H1 (cell line): ENCODE data around the gene GCHFR. TPM values are rescaled to one million over a fixed set of nuclear protein-coding genes. Genes with fewer than 3 reads are reported as not detected.

Experiments used
- CTCF ChIA-PET: fragments of 300-600 bp; sonication (Branson Sonifier 250); formaldehyde crosslinking; loops from one replicate; lab custom pipeline; 2021; ENCODE audit not compliant: partially characterized antibody; lab: Charles Lee
- POLR2A ChIA-PET: fragments of 300-600 bp; sonication (Branson Sonifier 250); formaldehyde crosslinking; loops from one replicate; lab custom pipeline; 2021; ENCODE audit warnings: inconsistent platforms; ENCODE audit not compliant: partially characterized antibody; lab: Charles Lee
- DNase-seq, 2 experiments: peaks; one replicate each; pipeline versions ENCODE4 v3.0.0 to v3.0.0-alpha.2; 2010 to 2022; ENCODE audit warnings: low spot score in 2 of 2, low read depth in 1 of 2, mixed read lengths in 1 of 2
- FAIRE-seq: peaks from 2 replicates; lab custom pipeline; 2011; peaks lifted over from hg19 to GRCh38; lab: Jason Lieb, UNC
- H2AFZ ChIP-seq: 2 replicates; pipeline ENCODE4 v1.8.1; 2012; ENCODE audit warnings: low read length, inconsistent platforms
- H2AK5ac ChIP-seq: 2 replicates; pipeline ENCODE4 v1.6.1; 2013; ENCODE audit warnings: low read depth, low read length
- H2BK120ac ChIP-seq: replicated peaks from 2 replicates; pipeline ENCODE3; 2013; ENCODE audit warnings: low read depth, low read length, inconsistent platforms
- H2BK12ac ChIP-seq: 2 replicates; pipeline ENCODE4 v1.6.1; 2013; ENCODE audit warnings: low read depth, low read length
- H2BK15ac ChIP-seq: 2 replicates; pipeline ENCODE4 v1.6.1; 2013; ENCODE audit warnings: low read length
- H2BK20ac ChIP-seq: 2 replicates; pipeline ENCODE4 v1.6.1; 2013; ENCODE audit warnings: low read length
- H2BK5ac ChIP-seq: 2 replicates; pipeline ENCODE4 v1.6.1; 2013; ENCODE audit warnings: low read depth, low read length
- H3K14ac ChIP-seq: 2 replicates; pipeline ENCODE4 v1.6.1; 2013; ENCODE audit warnings: inconsistent platforms; ENCODE audit not compliant: insufficient read length
- H3K18ac ChIP-seq: 2 replicates; pipeline ENCODE4 v1.6.1; 2013; ENCODE audit warnings: low read length; ENCODE audit errors: extremely low read depth
- H3K23ac ChIP-seq: 2 replicates; pipeline ENCODE4 v1.6.1; 2013; ENCODE audit warnings: inconsistent platforms; ENCODE audit not compliant: insufficient read length
- H3K23me2 ChIP-seq: 2 replicates; pipeline ENCODE4 v1.6.1; 2013; ENCODE audit warnings: low read depth, low read length
- H3K27ac ChIP-seq: 2 replicates; pipeline ENCODE4 v1.6.1; 2011; ENCODE audit warnings: low read depth, low read length, inconsistent platforms
- H3K27me3 ChIP-seq, 4 experiments: replicated peaks in 1 of 4; 1 replicate in 1 of 4; 2 replicates in 3 of 4; pipeline versions ENCODE4 v1.6.1 to v1.8.1; 2011 to 2013; ENCODE audit warnings: low read length in 3 of 4, mild to moderate bottlenecking in 3 of 4, inconsistent platforms in 2 of 4, mixed read lengths in 2 of 4, moderate library complexity in 1 of 4; ENCODE audit not compliant: control insufficient read depth in 3 of 4, insufficient read depth in 3 of 4; ENCODE audit errors: extremely low read depth in 1 of 4
- H3K36me3 ChIP-seq, 4 experiments: 2 replicates each; pipeline versions ENCODE4 v1.6.1 to v1.8.1; 2011 to 2013; ENCODE audit warnings: mild to moderate bottlenecking in 4 of 4, low read length in 3 of 4, moderate library complexity in 2 of 4, control low read depth in 1 of 4, inconsistent platforms in 1 of 4; ENCODE audit not compliant: insufficient read depth in 4 of 4, control insufficient read depth in 2 of 4
- H3K4ac ChIP-seq: replicated peaks from 2 replicates; pipeline ENCODE3; 2013; ENCODE audit warnings: low read length, low read depth, mixed read lengths, inconsistent platforms; ENCODE audit not compliant: insufficient read length
- H3K4me1 ChIP-seq, 4 experiments: replicated peaks in 1 of 4; 1 replicate in 1 of 4; 2 replicates in 3 of 4; pipeline versions ENCODE4 v1.6.1 to v1.8.1; 2011 to 2013; ENCODE audit warnings: low read length in 3 of 4, inconsistent platforms in 2 of 4, mixed read lengths in 1 of 4; ENCODE audit not compliant: insufficient read depth in 4 of 4, control insufficient read depth in 3 of 4
- H3K4me2 ChIP-seq, 2 experiments: 2 replicates each; pipeline versions ENCODE4 v1.6.1 to v1.8.1; 2011 to 2013; ENCODE audit warnings: low read depth in 2 of 2, low read length in 2 of 2, control low read depth in 1 of 2, inconsistent platforms in 1 of 2, mild to moderate bottlenecking in 1 of 2; ENCODE audit not compliant: insufficient read depth in 1 of 2
- H3K4me3 ChIP-seq, 4 experiments: fragments of 200-600, 300-600 bp in 1 of 4; sonication (generic), shearing (Covaris generic), sonication (Bioruptor Twin) in 1 of 4; 2 replicates each; pipeline versions ENCODE4 v1.5.1 to v1.8.1; 2011 to 2016; ENCODE audit warnings: low read length in 4 of 4, low read depth in 3 of 4, control low read depth in 2 of 4, inconsistent platforms in 2 of 4, mild to moderate bottlenecking in 2 of 4, mixed read lengths in 1 of 4, moderate library complexity in 1 of 4; ENCODE audit not compliant: insufficient read depth in 2 of 4; ENCODE audit errors: extremely low read depth in 1 of 4
- H3K56ac ChIP-seq: replicated peaks from 2 replicates; pipeline ENCODE3; 2013; ENCODE audit warnings: low read depth, mild to moderate bottlenecking, mixed read lengths, low read length, inconsistent platforms; ENCODE audit not compliant: insufficient read length
- H3K79me1 ChIP-seq: 2 replicates; pipeline ENCODE4 v1.6.1; 2013; ENCODE audit warnings: low read depth, low read length, control low read depth
- H3K79me2 ChIP-seq, 2 experiments: 2 replicates each; pipeline versions ENCODE4 v1.6.1 to v1.8.1; 2012 to 2013; ENCODE audit warnings: low read length in 2 of 2, mild to moderate bottlenecking in 2 of 2, inconsistent platforms in 1 of 2; ENCODE audit not compliant: insufficient read depth in 2 of 2, control insufficient read depth in 1 of 2
- H3K9ac ChIP-seq, 4 experiments: replicated peaks in 1 of 4; 1 replicate in 1 of 4; 2 replicates in 3 of 4; pipeline versions ENCODE4 v1.6.1 to v1.8.1; 2011 to 2013; ENCODE audit warnings: low read depth in 3 of 4, low read length in 3 of 4, control low read depth in 2 of 4, mild to moderate bottlenecking in 2 of 4, moderate library complexity in 2 of 4, inconsistent platforms in 1 of 4; ENCODE audit errors: extremely low read depth in 1 of 4
- H3K9me3 ChIP-seq, 2 experiments: 2 replicates each; pipeline versions ENCODE4 v1.6.1 to v1.8.1; 2012 to 2013; ENCODE audit warnings: mild to moderate bottlenecking in 2 of 2, moderate library complexity in 2 of 2, control low read depth in 1 of 2, inconsistent platforms in 1 of 2, low read depth in 1 of 2, low read length in 1 of 2, mixed read lengths in 1 of 2; ENCODE audit not compliant: insufficient read depth in 2 of 2
- H4K20me1 ChIP-seq, 2 experiments: replicated peaks in 1 of 2; 2 replicates each; pipeline versions ENCODE3 to v1.8.1; 2011 to 2013; ENCODE audit warnings: inconsistent platforms in 2 of 2, low read length in 2 of 2, mild to moderate bottlenecking in 1 of 2; ENCODE audit not compliant: insufficient read depth in 2 of 2, control insufficient read depth in 1 of 2
- H4K5ac ChIP-seq: 2 replicates; pipeline ENCODE4 v1.6.1; 2013; ENCODE audit warnings: low read length, low read depth, mixed read lengths, inconsistent platforms; ENCODE audit not compliant: insufficient read length
- H4K8ac ChIP-seq: 2 replicates; pipeline ENCODE4 v1.8.0; 2013; ENCODE audit warnings: mild to moderate bottlenecking, moderate library complexity, low read length, inconsistent platforms; ENCODE audit not compliant: insufficient read depth; ENCODE audit errors: extremely low read depth
- H4K91ac ChIP-seq: replicated peaks from 2 replicates; pipeline ENCODE3; 2013; ENCODE audit warnings: low read length, mixed read lengths, inconsistent platforms; ENCODE audit not compliant: insufficient read length
- ATF3 ChIP-seq: IDR thresholded peaks from 2 replicates; pipeline ENCODE4 v1.6.1; 2011; ENCODE audit warnings: low read depth, mild to moderate bottlenecking, low read length; ENCODE audit not compliant: insufficient read depth
- CBX5 ChIP-seq: fragments of 300-800, 300-1000 bp; sonication (generic); IDR thresholded peaks from 2 replicates; pipeline ENCODE4 v1.7.1; 2016; ENCODE audit warnings: antibody characterized with exemption, low read length, low read depth
- CTBP2 ChIP-seq: IDR thresholded peaks from 2 replicates; pipeline ENCODE4 v1.7.0; 2011; ENCODE audit warnings: borderline replicate concordance, mild to moderate bottlenecking, moderate library complexity, mixed read lengths, low read length; ENCODE audit not compliant: insufficient read depth, insufficient read length
- EGR1 ChIP-seq: IDR thresholded peaks from 2 replicates; pipeline ENCODE4 v1.6.1; 2011; ENCODE audit warnings: low read depth, low read length, borderline replicate concordance
- HDAC6 ChIP-seq: IDR thresholded peaks from one replicate; pipeline ENCODE4 v1.7.1; 2012; ENCODE audit warnings: low read depth, mild to moderate bottlenecking, inconsistent platforms, low read length, moderate library complexity
- JUN ChIP-seq: IDR thresholded peaks from 2 replicates; pipeline ENCODE4 v1.6.1; 2011; ENCODE audit warnings: low read depth, mild to moderate bottlenecking, improper control_type of control experiment, low read length
- NRF1 ChIP-seq: IDR thresholded peaks from 2 replicates; pipeline ENCODE4 v1.6.1; 2011; ENCODE audit warnings: mild to moderate bottlenecking, low read depth, low read length, improper control_type of control experiment
- PHF8 ChIP-seq: fragments of 200-600 bp; sonication (generic); conservative IDR thresholded peaks from 2 replicates; pipeline ENCODE4 v1.7.1; 2012; ENCODE audit warnings: low read depth, mild to moderate bottlenecking, inconsistent platforms, low read length, moderate library complexity
- POLR2AphosphoS5 ChIP-seq: IDR thresholded peaks from 2 replicates; pipeline ENCODE4 v1.6.1; 2011; ENCODE audit warnings: low read depth, low read length
- TAF1 ChIP-seq: IDR thresholded peaks from 2 replicates; pipeline ENCODE4 v1.6.1; 2011; ENCODE audit warnings: mild to moderate bottlenecking, low read depth, low read length
- TAF7 ChIP-seq: optimal IDR thresholded peaks from 2 replicates; pipeline ENCODE3; 2011; ENCODE audit warnings: low read depth, mild to moderate bottlenecking, inconsistent platforms, low read length, moderate library complexity, borderline replicate concordance
- TBP ChIP-seq: IDR thresholded peaks from 2 replicates; pipeline ENCODE4 v1.6.1; 2011; ENCODE audit warnings: low read depth, low read length, improper control_type of control experiment
- YY1 ChIP-seq: IDR thresholded peaks from 2 replicates; pipeline ENCODE4 v1.6.1; 2011; ENCODE audit warnings: low read depth, mild to moderate bottlenecking, low read length
- whole genome bisulfite sequencing, 2 experiments: shearing (Covaris generic) in 1 of 2; methylation state at CpG; one replicate each; pipeline versions ENCODE4 v1.1.6 to v1.1.7; 2013 to 2015; ENCODE audit warnings: low lambda C conversion rate in 2 of 2, mixed read lengths in 2 of 2, inconsistent platforms in 1 of 2, low coverage in 1 of 2, missing lambda C conversion rate in 1 of 2; ENCODE audit not compliant: insufficient replicate concordance in 2 of 2, insufficient coverage in 1 of 2, insufficient read length in 1 of 2; ENCODE audit errors: extremely low coverage in 1 of 2, missing lambda C conversion rate in 1 of 2; 5-methylcytosine and 5-hydroxymethylcytosine counted together
- polyA plus RNA-seq, 7 experiments: library from polyadenylated mRNA; depleted of rRNA in 3 of 7; stranded (reverse) in 5 of 7; unstranded in 2 of 7; fragments of >200 nt in 5 of 7; fragments of 200-250 nt in 2 of 7; gene quantifications; 1 replicate in 5 of 7; 2 replicates in 1 of 7; 4 replicates in 1 of 7; pipeline versions ENCODE4 v1.2.1 to v1.2.3, GENCODE V29; 2011 to 2013; ENCODE audit warnings: missing spikeins in 2 of 7, mixed read lengths in 2 of 7
- total RNA-seq: library from RNA; stranded (reverse); fragmentation: NEBNext Ultra II Directional; extraction: Animal tissue kit (Norgen Biotek cat#: 25700); gene quantifications from 2 replicates; pipeline ENCODE4 v1.2.1, GENCODE V29; 2021

The GCHFR gene
- total and polyA plus RNA-seq, 2 of the 8 experiments (the other 6 are each of a cell fraction or from before 2014, with no cell fraction given): 25.9 to 81.5 TPM

DNA sequence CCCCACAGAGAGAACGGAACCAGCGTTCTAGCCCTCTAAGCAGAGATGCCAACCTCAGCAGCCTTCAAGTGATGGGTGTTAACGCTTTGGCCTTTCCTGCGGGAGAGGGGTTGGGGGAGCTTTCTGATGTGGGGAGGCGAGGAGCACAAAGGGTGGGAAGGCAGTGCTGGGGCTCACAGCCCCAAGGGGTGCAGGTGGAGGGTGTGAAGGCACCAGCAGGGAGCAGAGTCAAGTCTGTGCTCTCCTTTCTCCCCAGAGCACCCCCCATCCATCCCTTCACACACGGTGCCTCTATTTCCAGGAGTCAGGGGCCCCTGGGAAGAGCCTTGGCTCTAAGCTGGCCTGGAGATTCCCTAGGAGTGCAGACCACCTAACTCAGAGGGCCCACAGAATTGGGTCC is 10.0 kb downstream of the GCHFR start:
- no peaks in the 10 kb centered on the region for H3K79me2 ChIP-seq
- no peak overlapping the region for H2BK15ac ChIP-seq
- no peaks in the 10 kb centered on the region for H3K4me1 ChIP-seq
- no peak overlapping the region for H3K14ac ChIP-seq
- no peak overlapping the region for H4K5ac ChIP-seq
- no peak overlapping the region for H2BK12ac ChIP-seq
- DNase-seq (no peak), FAIRE-seq (no peak)
- no peak overlapping the region for H2AFZ ChIP-seq
- no peak overlapping the region for H2BK5ac ChIP-seq
- no peaks in the 10 kb centered on the region; the same call in 1 of the 2 replicates for H3K79me1 ChIP-seq
- H3K4me3 ChIP-seq: no peak overlapping the region
- H4K8ac ChIP-seq: no peak overlapping the region
- H3K4ac ChIP-seq: no peak overlapping the region
- H3K27me3 ChIP-seq: no peaks in the 10 kb centered on the region
- H3K23me2 ChIP-seq: no peaks in the 10 kb centered on the region
- CTCF ChIA-PET: interaction anchor here (0.6 to 15.3 kb wide), 7 partner anchors 10 to 98 kb away, joined by 3 to 184 read pairs (median 3); no protein-coding TSS in a partner anchor
- H3K18ac ChIP-seq: no peak overlapping the region
- H3K4me2 ChIP-seq: no peak overlapping the region
- no peaks in the 10 kb centered on the region for H3K9me3 ChIP-seq
- H3K27ac ChIP-seq: no peak overlapping the region
- H3K23ac ChIP-seq: no peak overlapping the region
- H4K91ac ChIP-seq: no peak overlapping the region
- POLR2A ChIA-PET: interaction anchor here (1.0 to 3.0 kb wide), 4 partner anchors 11 to 79 kb away, joined by 3 to 11 read pairs (median 4); partner anchors contain the start of genes GCHFR and RAD51
- no peak overlapping the region for H3K56ac ChIP-seq
- no peak overlapping the region for H2AK5ac ChIP-seq
- WGBS, 2 experiments: 90% methylated on average over 6 of the region's 6 CpGs; no CpG with 5 or more reads in 1 of the 2 experiments
- no peak overlapping the region for H2BK20ac ChIP-seq
- peaks cover 0 to 20% (median 4%) of the 10 kb centered on the region in 4 experiments; a peak in 3 of 8 replicates for H3K36me3 ChIP-seq
- H2BK120ac ChIP-seq: no peak overlapping the region
- peaks cover 0 to 2% of the 10 kb centered on the region in 2 experiments for H4K20me1 ChIP-seq
- H3K9ac ChIP-seq: no peak overlapping the region
- TF ChIP-seq HDAC6 (no peak), ATF3 (no peak), CTBP2 (no peak), EGR1 (no peak), TBP (no peak), POLR2AphosphoS5 (no peak), NRF1 (no peak), TAF7 (no peak), PHF8 (no peak), CBX5 (no peak), TAF1 (no peak), JUN (no peak), YY1 (no peak)
